Cardiac fibroblast (primary cell): ENCODE results near the gene CAPN5.
"Not testable (repeated sequence)": the region's sequence is repeated elsewhere in the genome, so short reads cannot be mapped to it uniquely, and the experiment has no call there.

Source experiments
- DNase-seq, 2 donors: peaks; one replicate each; pipeline versions ENCODE4 v3.0.0 to v3.0.0-alpha.2; 2010; ENCODE audit warnings: low read depth in 2 of 2
- H3K4me3 ChIP-seq, 2 donors: replicated peaks in 1 of 2; 1 replicate in 1 of 2; 2 replicates in 1 of 2; pipeline ENCODE4 v1.5.1; 2011; ENCODE audit warnings: low read depth in 2 of 2, low read length in 2 of 2, mild to moderate bottlenecking in 2 of 2, moderate library complexity in 1 of 2
- CTCF ChIP-seq: IDR thresholded peaks from one replicate; pipeline ENCODE4 v1.5.1; 2011; ENCODE audit warnings: low read depth, mild to moderate bottlenecking, low read length, inconsistent platforms

The CAPN5 gene

GRCh38 chr11:77056814-77057402, 9.9 kb upstream of the CAPN5 start:
- no peak for TF ChIP-seq CTCF
- no peak for DNase-seq
- no peak overlapping the region for H3K4me3 ChIP-seq

- no peak for DNase-seq
- TF ChIP-seq CTCF, result no peak
- H3K4me3 ChIP-seq, result no peak overlapping the region
Measured at GRCh38 chr11:77057938-77058474, 8.8 kb upstream of the CAPN5 start.

DNA sequence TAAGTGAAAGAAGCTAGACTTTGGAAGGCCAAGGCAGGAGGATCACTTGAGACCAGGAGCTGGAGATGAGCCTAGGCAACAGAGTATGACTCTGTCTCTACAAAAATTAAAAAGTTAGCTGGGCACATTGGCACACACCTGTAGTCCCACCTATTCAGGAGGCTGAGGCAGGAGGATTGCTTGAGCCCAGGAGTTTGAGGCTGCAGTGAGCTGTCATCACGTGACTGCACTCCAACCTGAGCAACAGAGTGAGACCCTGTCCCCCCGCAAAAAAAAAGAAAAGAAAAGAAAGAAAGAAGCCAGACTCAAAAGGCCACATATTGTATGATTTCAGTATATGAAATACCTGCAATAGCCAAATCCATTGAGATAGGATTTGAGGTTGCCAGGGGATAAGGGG, 7.9 kb upstream of the CAPN5 start:
- no peak for TF ChIP-seq CTCF
- H3K4me3 ChIP-seq, result no peak overlapping the region
- no peak for DNase-seq

DNA sequence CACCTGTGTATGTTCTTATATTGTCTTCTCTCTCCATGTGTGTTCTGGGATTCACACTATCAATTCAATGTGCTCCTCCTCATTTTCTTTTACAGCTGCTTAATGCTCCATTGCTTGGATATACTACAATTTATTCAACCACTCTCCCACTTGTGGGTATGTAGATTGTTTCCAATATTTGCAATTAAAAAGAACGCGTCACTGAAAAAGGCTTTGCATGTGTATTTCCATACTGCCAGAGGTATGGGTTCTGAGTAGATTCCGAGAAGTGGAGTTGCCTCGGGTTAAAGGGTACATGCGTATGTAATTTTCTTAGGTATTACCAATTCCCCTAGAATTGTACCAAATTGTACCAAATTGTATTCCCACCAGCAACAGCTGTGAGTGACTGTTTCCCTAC, 7.0 kb upstream of the CAPN5 start:
- no peak for TF ChIP-seq CTCF
- no peak for DNase-seq
- H3K4me3 ChIP-seq, result no peak overlapping the region

GRCh38 chr11:77060234-77060633, 6.5 kb upstream of the CAPN5 start:
- no peak for TF ChIP-seq CTCF
- DNase-seq, result no peak
- no peak overlapping the region for H3K4me3 ChIP-seq

DNA sequence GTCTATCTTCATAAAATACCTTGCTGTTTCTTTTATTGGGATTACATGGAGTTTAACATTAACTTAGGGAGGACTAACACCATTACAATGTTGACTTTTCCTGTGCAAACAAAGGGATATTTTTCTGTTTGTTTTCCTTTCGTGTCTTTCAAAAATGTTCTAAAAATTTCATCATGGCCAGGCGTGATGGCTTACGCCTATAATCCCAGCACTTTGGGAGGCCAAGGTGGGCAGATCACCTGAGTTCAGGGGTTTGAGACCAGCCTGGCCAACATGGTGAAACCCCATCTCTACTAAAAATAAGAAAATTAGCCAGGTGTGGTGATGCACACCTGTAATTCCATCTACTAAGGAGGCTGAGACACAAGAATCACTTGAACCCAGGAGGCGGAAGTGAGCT, 5.5 kb upstream of the CAPN5 start:
- DNase-seq, H3K4me3 ChIP-seq: not testable (repeated sequence)

DNA sequence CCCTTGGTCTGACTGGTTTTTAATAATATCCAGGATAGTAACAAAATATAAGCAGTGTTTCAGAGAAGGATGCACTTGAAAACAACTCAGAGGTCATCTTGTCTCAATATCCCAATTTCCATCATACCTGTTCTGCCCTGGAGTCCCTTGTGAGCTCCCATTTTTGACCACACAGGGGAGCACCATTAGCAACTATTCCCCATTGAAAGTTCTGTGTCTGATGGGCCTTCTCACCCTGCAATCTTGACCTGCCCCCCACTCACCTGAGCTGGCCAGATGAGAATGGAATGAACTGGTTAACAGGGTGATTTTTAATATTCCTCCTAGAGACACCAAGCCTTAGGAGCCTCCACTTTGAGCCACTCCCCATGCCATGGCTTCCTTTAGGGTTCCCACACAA, 3.8 kb upstream of the CAPN5 start:
- no peak for DNase-seq
- H3K4me3 ChIP-seq, result no peak overlapping the region
- TF ChIP-seq CTCF, result no peak
